ENCODE results near the gene KIAA1958. TPM values are rescaled to one million over a fixed set of nuclear protein-coding genes. Genes with fewer than 3 reads are reported as not detected.

Gene KIAA1958
- total and polyA plus RNA-seq, 2 of the 4 experiments (the other 2 are of a cell fraction) = 0.65 to 1.8 TPM

- no peak overlapping the region for H3K4me2 ChIP-seq (ENCODE audit: low read depth, low read length)
- ChIA-PET CTCF (interaction anchor here (0.9 kb wide), 1 partner anchor 11 kb away, joined by 6 read pairs; no protein-coding TSS in a partner anchor), POLR2A (ENCODE audit: unreplicated experiment) (no interaction called here)
- no TSS peak for BruUV-seq (replicated peaks)
- no peaks in the 10 kb centered on the region for H3K79me1 ChIP-seq (ENCODE audit: low read depth in 1 of 2, low read length in 2 of 2)
- H3K18ac ChIP-seq (ENCODE audit: low read depth, low read length) = no peak overlapping the region
- no peaks in the 10 kb centered on the region for H3K9me3 ChIP-seq (ENCODE audit: control insufficient read depth, insufficient read depth, low read length)
- no peak overlapping the region for H4K5ac ChIP-seq (ENCODE audit: low read depth, low read length)
- no peak overlapping the region for H3K4ac ChIP-seq (ENCODE audit: low read depth, low read length)
- H3K27me3 ChIP-seq (ENCODE audit: control insufficient read depth, insufficient read depth, low read length) = no peaks in the 10 kb centered on the region
- ATAC-seq (ENCODE audit: low read depth) (no peak), DNase-seq (no peak)
- H3K9ac ChIP-seq (ENCODE audit: low read depth, low read length) = no peak overlapping the region
- no peak overlapping the region for H3K23ac ChIP-seq (ENCODE audit: low read depth, low read length)
- no peak overlapping the region for H3K4me3 ChIP-seq (ENCODE audit: insufficient read depth, low read depth, low read length)
- H2AFZ ChIP-seq (replicated peaks; ENCODE audit: low read length, poor library complexity) = no peak overlapping the region
- in situ Hi-C loops (cut with MboI; ENCODE audit: low sequenced_read_pairs) = no loop called here
- H3K9me1 ChIP-seq (ENCODE audit: insufficient read depth, low read length) = no peaks in the 10 kb centered on the region
- H4K20me1 ChIP-seq (ENCODE audit: insufficient read depth, low read length) = no peaks in the 10 kb centered on the region
- no peaks in the 10 kb centered on the region for H3K36me3 ChIP-seq (ENCODE audit: control insufficient read depth, insufficient read depth, low read length)
- no peaks in the 10 kb centered on the region for H3K4me1 ChIP-seq (ENCODE audit: control insufficient read depth, insufficient read depth, low read length)
- intact Hi-C loops (cut with micrococcal nuclease) = no loop called here
- H4K91ac ChIP-seq (ENCODE audit: insufficient read depth, low read depth, low read length) = no peak overlapping the region
- no CpG with 5 or more reads among the region's 3 CpGs for WGBS, 2 experiments (ENCODE audit: extremely low coverage in 2 of 2, insufficient read length in 1 of 2)
- H2BK20ac ChIP-seq (ENCODE audit: low read depth, low read length) = no peak overlapping the region
- H4K8ac ChIP-seq (ENCODE audit: low read depth in 2 of 2, low read length in 2 of 2) = no peak overlapping the region
- H2AK5ac ChIP-seq (ENCODE audit: low read depth, low read length) = no peak overlapping the region
- no peak overlapping the region for H2AK9ac ChIP-seq (replicated peaks; ENCODE audit: low read depth, low read length, poor library complexity)
- no peak overlapping the region for H3K27ac ChIP-seq (ENCODE audit: insufficient read depth, low read length)
- no peak overlapping the region for H2BK5ac ChIP-seq (ENCODE audit: low read depth, low read length, poor library complexity, severe bottlenecking)
- no peak overlapping the region for H3K56ac ChIP-seq (ENCODE audit: extremely low read depth, insufficient read depth, low read length)
- TF ChIP-seq CEBPB (IDR thresholded peaks at IDR 0.05; ENCODE audit: low read depth, low read length) (no peak), MAFK (IDR thresholded peaks at IDR 0.05; ENCODE audit: low read depth, low read length) (peak; percentile 61), NFE2L2 (IDR thresholded peaks at IDR 0.05; ENCODE audit: low read depth, low read length) (peak; percentile 88)
- no peak overlapping the region for H3K14ac ChIP-seq (replicated peaks; ENCODE audit: low read depth, low read length)
- H2BK15ac ChIP-seq (ENCODE audit: low read depth, low read length) = no peak overlapping the region
- dilution Hi-C loops (cut with HindIII; ENCODE audit: low sequenced_read_pairs, unreplicated experiment) = no loop called here
- no peak overlapping the region for H2BK120ac ChIP-seq (ENCODE audit: low read depth, low read length)
Observed at GRCh38 chr9:112502175-112502946, 15.7 kb downstream of the KIAA1958 start.
